ENCODE measurements around the gene CDC42BPA. TPM values are rescaled to one million over a fixed set of nuclear protein-coding genes. Genes with fewer than 3 reads are reported as not detected.
A peak's percentile ranks its signal among the peaks of the same experiment; 100 is the strongest.

The CDC42BPA gene
- total and polyA plus RNA-seq, 9 of the 15 experiments (the other 6 are each of a cell fraction or from before 2014, with no cell fraction given): 8.0 to 77.5 (median 52.1) TPM

- no peaks in the 10 kb centered on the region for H3K27me3 ChIP-seq (ENCODE audit: control insufficient read depth in 2 of 2, insufficient read depth in 2 of 2, low read length in 2 of 2)
- peak overlapping the region; percentile 77 for H3K4me3 ChIP-seq
- POLR2A ChIA-PET: interaction anchor here (0.6 to 3.3 kb wide), 15 partner anchors 11 to 379 kb away, joined by 3 to 31 read pairs (median 4); partner anchors contain the start of gene COQ8A
- TSS peak; percentile 75 for BruUV-seq (replicated peaks)
- DNase-seq (ENCODE audit: extremely low read depth in 1 of 4, low spot score in 3 of 4): peak; percentile 28 to 56 (median 38)
- H3K79me2 ChIP-seq (ENCODE audit: control insufficient read depth, insufficient read depth, low read length): peaks cover 45% of the 10 kb centered on the region
- 15% methylated on average over 30 of the region's 30 CpGs for WGBS (ENCODE audit: insufficient coverage, low coverage, missing lambda C conversion rate)
- peak overlapping the region; percentile 88 for H3K27ac ChIP-seq (ENCODE audit: extremely low read depth, low read depth, low read length)
- FAIRE-seq: peak; percentile 15
- H3K36me3 ChIP-seq (ENCODE audit: control insufficient read depth, insufficient read depth, low read length): no peaks in the 10 kb centered on the region
- H3K9ac ChIP-seq (ENCODE audit: insufficient read depth in 1 of 2, low read depth in 2 of 2, low read length in 2 of 2): peak overlapping the region; percentile 81 to 96
- H3K4me1 ChIP-seq (replicated peaks in 1 of 2; ENCODE audit: control insufficient read depth in 2 of 2, insufficient read depth in 2 of 2, low read length in 2 of 2): peaks cover 9 to 15% of the 10 kb centered on the region in 2 experiments; a peak in 4 of 5 replicates
- peak overlapping the region; percentile 88 for H3K4me2 ChIP-seq (ENCODE audit: insufficient read depth, low read length)
- CTCF ChIA-PET (ENCODE audit: low intra/inter-chr PET ratio): no interaction called here
- no peak for ATAC-seq
- in situ Hi-C loops (cut with MboI): no loop called here
- no peaks in the 10 kb centered on the region for H3K9me1 ChIP-seq (ENCODE audit: control insufficient read depth, insufficient read depth, low read length)
- H2AFZ ChIP-seq (ENCODE audit: low read depth, low read length): peak overlapping the region; percentile 91
- no peaks in the 10 kb centered on the region; the same call in 1 of the 2 replicates for H4K20me1 ChIP-seq (replicated peaks; ENCODE audit: control insufficient read depth, insufficient read depth, low read length)
- intact Hi-C loops (cut with micrococcal nuclease): loop anchor here (2.0 to 10.0 kb wide), 3 partner anchors 78 to 374 kb away; partner anchors contain the start of gene COQ8A
- H3K9me3 ChIP-seq (replicated peaks; ENCODE audit: control insufficient read depth, insufficient read depth, low read depth, low read length): no peaks in the 10 kb centered on the region; the same call in 1 of the 2 replicates
- TF ChIP-seq MGA (IDR thresholded peaks at IDR 0.05): peak; percentile 50
- TF ChIP-seq TRIM28 (IDR thresholded peaks at IDR 0.05): no peak
- 0 out of 4 replicates have a peak, but pooled peaks of 1 of the 2 experiments have one; percentile 27 for TF ChIP-seq TEAD1 (CRISPR knock-in tag; IDR thresholded peaks at IDR 0.05)
- TF ChIP-seq FOXM1 (IDR thresholded peaks at IDR 0.05; ENCODE audit: low read depth): no peak
- TF ChIP-seq FOXM1 (CRISPR knock-in tag; IDR thresholded peaks at IDR 0.05; ENCODE audit: low read depth): no peak
- TF ChIP-seq POLR2B (IDR thresholded peaks at IDR 0.05; ENCODE audit: low read depth, partially characterized antibody): no peak
- no peak for TF ChIP-seq TAF9B (IDR thresholded peaks at IDR 0.05; ENCODE audit: partially characterized antibody)
- 0 out of 2 replicates have a peak, but pooled peaks have one; percentile 9 for TF ChIP-seq ZNF134 (CRISPR knock-in tag; conservative IDR thresholded peaks at IDR 0.05)
- TF ChIP-seq ZNF699 (CRISPR knock-in tag; IDR thresholded peaks at IDR 0.05; ENCODE audit: insufficient replicate concordance): no peak
- peak; percentile 74 for TF ChIP-seq L3MBTL2 (IDR thresholded peaks at IDR 0.05)
These were observed 738 bp upstream of the CDC42BPA start for GRCh38 chr1:227318853-227319607.
